Liver (tissue), 2 donors: ENCODE results near the gene BTF3L4.

ENCODE experiments used
- FOXA1 ChIP-seq: IDR thresholded peaks from 2 replicates; pipeline ENCODE4 v1.6.1; 2016; ENCODE audit warnings: antibody characterized with exemption
- RXRA ChIP-seq, 2 donors: IDR thresholded peaks; 2 replicates each; pipeline ENCODE4 v1.6.1; 2017 to 2018; ENCODE audit warnings: antibody characterized with exemption in 2 of 2, mild to moderate bottlenecking in 1 of 2
- TF ChIP-seq, protein P1 (sequence below): IDR thresholded peaks from 2 replicates; pipeline ENCODE4 v1.6.1; 2016; ENCODE audit warnings: antibody characterized with exemption
- donor health status: healthy.

DNA sequence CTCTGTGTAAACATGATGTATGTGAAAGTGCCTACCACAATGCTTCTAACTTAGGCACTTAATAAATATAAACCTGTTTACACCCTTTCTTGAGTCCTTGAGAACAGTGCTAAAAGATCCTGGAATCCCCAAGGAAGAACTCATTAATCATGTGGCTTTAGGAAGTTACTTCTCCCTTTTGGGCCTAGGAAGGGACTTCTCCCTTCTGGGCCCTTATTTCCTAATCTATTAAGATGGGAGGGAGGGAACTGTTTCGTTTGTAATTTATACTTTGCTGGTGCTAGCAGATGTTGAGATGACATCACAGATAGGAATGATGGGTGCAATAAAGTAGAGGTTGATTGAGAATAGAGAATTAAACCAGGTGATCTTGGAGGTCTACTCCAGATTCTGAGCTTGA, 1.2 kb downstream of the BTF3L4 start:
- TF ChIP-seq FOXA1: no peak
- TF ChIP-seq, protein P1, sequence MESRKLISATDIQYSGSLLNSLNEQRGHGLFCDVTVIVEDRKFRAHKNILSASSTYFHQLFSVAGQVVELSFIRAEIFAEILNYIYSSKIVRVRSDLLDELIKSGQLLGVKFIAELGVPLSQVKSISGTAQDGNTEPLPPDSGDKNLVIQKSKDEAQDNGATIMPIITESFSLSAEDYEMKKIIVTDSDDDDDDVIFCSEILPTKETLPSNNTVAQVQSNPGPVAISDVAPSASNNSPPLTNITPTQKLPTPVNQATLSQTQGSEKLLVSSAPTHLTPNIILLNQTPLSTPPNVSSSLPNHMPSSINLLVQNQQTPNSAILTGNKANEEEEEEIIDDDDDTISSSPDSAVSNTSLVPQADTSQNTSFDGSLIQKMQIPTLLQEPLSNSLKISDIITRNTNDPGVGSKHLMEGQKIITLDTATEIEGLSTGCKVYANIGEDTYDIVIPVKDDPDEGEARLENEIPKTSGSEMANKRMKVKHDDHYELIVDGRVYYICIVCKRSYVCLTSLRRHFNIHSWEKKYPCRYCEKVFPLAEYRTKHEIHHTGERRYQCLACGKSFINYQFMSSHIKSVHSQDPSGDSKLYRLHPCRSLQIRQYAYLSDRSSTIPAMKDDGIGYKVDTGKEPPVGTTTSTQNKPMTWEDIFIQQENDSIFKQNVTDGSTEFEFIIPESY: no peak
- TF ChIP-seq RXRA (IDR thresholded peaks at IDR 0.05): no peak
